ENCODE measurements around the gene POLR2F. TPM values are rescaled to one million over a fixed set of nuclear protein-coding genes. Genes with fewer than 3 reads are reported as not detected.

POLR2F gene
- total RNA-seq, 1 experiment from 2014 or later = 141 TPM

DNA sequence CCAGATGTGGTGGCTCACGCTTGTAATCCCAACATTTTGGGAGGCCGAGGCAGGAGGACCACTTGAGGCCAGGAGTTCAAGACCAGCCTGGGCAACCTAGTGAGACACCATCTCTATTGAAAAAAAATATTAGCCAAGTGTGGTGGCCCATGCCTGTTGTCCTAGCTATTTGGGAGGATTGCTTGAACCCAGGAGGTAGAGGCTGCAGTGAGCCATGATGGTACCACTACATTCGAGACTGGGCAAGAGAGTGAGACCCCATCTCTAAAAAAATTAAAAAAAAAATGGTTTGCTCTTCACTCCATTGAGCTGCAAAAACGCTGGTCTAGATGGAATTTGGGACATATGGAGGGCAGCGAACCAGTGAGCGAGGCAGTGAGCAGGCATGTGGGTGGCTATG is 52.4 kb downstream of the POLR2F start:
- H3K79me2 ChIP-seq (ENCODE audit: insufficient read depth, low read length) = no peaks in the 10 kb centered on the region
- no peak for DNase-seq
- no peak overlapping the region for H2BK5ac ChIP-seq (ENCODE audit: insufficient read length, low read length)
- no peak overlapping the region for H3K4me3 Mint-ChIP-seq
- H2BK20ac ChIP-seq (ENCODE audit: low read depth, low read length, poor library complexity, severe bottlenecking) = no peak overlapping the region
- H4K91ac ChIP-seq (ENCODE audit: insufficient read length, low read depth, low read length) = no peak overlapping the region
- no peaks in the 10 kb centered on the region for H3K4me1 Mint-ChIP-seq
- H4K8ac ChIP-seq (replicated peaks; ENCODE audit: insufficient read length, low read depth, low read length) = no peak overlapping the region
- H3K27ac ChIP-seq (ENCODE audit: insufficient read length, low read depth, low read length) = no peak overlapping the region
- H2AFZ ChIP-seq (ENCODE audit: low read length) = no peak overlapping the region
- no peaks in the 10 kb centered on the region for H3K23me2 ChIP-seq (ENCODE audit: insufficient read length, low read depth, low read length, poor library complexity, severe bottlenecking)
- no peak overlapping the region for H3K4ac ChIP-seq (ENCODE audit: low read depth, low read length)
- H4K5ac ChIP-seq (ENCODE audit: insufficient read length, low read depth, low read length) = no peak overlapping the region
- no peak overlapping the region for H3K18ac ChIP-seq (ENCODE audit: insufficient read length, low read depth, low read length)
- no peak overlapping the region for H3K23ac ChIP-seq (ENCODE audit: insufficient read length, low read depth, low read length)
- H3K9ac ChIP-seq (ENCODE audit: extremely low read depth, insufficient read length, low read length) = no peak overlapping the region
- no peak overlapping the region for H3K27ac Mint-ChIP-seq
- no peak overlapping the region for H2AK5ac ChIP-seq (ENCODE audit: insufficient read length, low read length)
- no peak overlapping the region for H2BK120ac ChIP-seq (ENCODE audit: low read depth, low read length, poor library complexity, severe bottlenecking)
- TF ChIP-seq, protein P1, sequence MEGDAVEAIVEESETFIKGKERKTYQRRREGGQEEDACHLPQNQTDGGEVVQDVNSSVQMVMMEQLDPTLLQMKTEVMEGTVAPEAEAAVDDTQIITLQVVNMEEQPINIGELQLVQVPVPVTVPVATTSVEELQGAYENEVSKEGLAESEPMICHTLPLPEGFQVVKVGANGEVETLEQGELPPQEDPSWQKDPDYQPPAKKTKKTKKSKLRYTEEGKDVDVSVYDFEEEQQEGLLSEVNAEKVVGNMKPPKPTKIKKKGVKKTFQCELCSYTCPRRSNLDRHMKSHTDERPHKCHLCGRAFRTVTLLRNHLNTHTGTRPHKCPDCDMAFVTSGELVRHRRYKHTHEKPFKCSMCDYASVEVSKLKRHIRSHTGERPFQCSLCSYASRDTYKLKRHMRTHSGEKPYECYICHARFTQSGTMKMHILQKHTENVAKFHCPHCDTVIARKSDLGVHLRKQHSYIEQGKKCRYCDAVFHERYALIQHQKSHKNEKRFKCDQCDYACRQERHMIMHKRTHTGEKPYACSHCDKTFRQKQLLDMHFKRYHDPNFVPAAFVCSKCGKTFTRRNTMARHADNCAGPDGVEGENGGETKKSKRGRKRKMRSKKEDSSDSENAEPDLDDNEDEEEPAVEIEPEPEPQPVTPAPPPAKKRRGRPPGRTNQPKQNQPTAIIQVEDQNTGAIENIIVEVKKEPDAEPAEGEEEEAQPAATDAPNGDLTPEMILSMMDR (conservative IDR thresholded peaks at IDR 0.05) = no peak
- no peaks in the 10 kb centered on the region for H3K9me3 ChIP-seq (ENCODE audit: control insufficient read depth, low read depth, low read length)
- H3K9me3 Mint-ChIP-seq = no peaks in the 10 kb centered on the region
- H3K79me1 ChIP-seq (ENCODE audit: insufficient read depth, low read depth, low read length, poor library complexity, severe bottlenecking) = no peaks in the 10 kb centered on the region
- H3K4me2 ChIP-seq (ENCODE audit: insufficient read depth, insufficient read length, low read length) = no peak overlapping the region
- H2BK15ac ChIP-seq (ENCODE audit: low read depth, low read length) = no peak overlapping the region
- H3K36me3 Mint-ChIP-seq (ENCODE audit: insufficient read depth in 1 of 3, low read depth in 3 of 3) = peaks cover 0 to 1% (median 0%) of the 10 kb centered on the region in 3 experiments; a peak in 1 of 7 replicates
- H3K4me1 ChIP-seq (ENCODE audit: insufficient read depth, low read length) = no peaks in the 10 kb centered on the region
- no peaks in the 10 kb centered on the region for H3K27me3 ChIP-seq (ENCODE audit: insufficient read depth, low read length)
- no CpG with 5 or more reads among the region's 6 CpGs for WGBS (ENCODE audit: extremely low coverage, insufficient read length, low lambda C conversion rate)
- no peak overlapping the region for H2BK12ac ChIP-seq (ENCODE audit: insufficient read length, low read depth, low read length)
- H3T11ph ChIP-seq (ENCODE audit: low read length) = no peak overlapping the region
- H3K56ac ChIP-seq (ENCODE audit: insufficient read length, low read depth, low read length) = no peak overlapping the region
- H3K14ac ChIP-seq (ENCODE audit: insufficient read depth, low read length) = no peak overlapping the region
- peaks cover 22% of the 10 kb centered on the region for H3K27me3 Mint-ChIP-seq (ENCODE audit: low read depth)
- no peaks in the 10 kb centered on the region for H4K20me1 ChIP-seq (ENCODE audit: control insufficient read depth, insufficient read depth, insufficient read length)

Data from H9 (cell line).